ENCODE data around the gene LXN. TPM values are rescaled to one million over a fixed set of nuclear protein-coding genes. Genes with fewer than 3 reads are reported as not detected.

The LXN gene
- total and polyA plus RNA-seq, 8 donors, result 31.4 to 223 (median 174) TPM

GRCh38 chr3:158666416-158666815 is 6.0 kb downstream of the LXN start:
- Histone ChIP-seq H3K9me3 (no peaks in the 10 kb centered on the region), H3K4me3 (no peak overlapping the region), H3K27me3 (no peaks in the 10 kb centered on the region), H3K4me1 (peaks cover 3 to 15% of the 10 kb centered on the region in 2 donors), H3K36me3 (peaks cover 0 to 79% of the 10 kb centered on the region in 2 donors), H3K27ac (peak overlapping the region in 1 of 2 donors; percentile 13)
- intact Hi-C loops (cut with DNase I), result loop anchor here in 1 of 2 donors (10.0 kb wide), 1 partner anchor 48 kb away; no protein-coding TSS in a partner anchor
- TF ChIP-seq CTCF (IDR thresholded peaks at IDR 0.05), result no peak
- DNase-seq, result no peak
- ATAC-seq, result no peak

GRCh38 chr3:158663832-158664231 is 8.6 kb downstream of the LXN start:
- intact Hi-C loops (cut with DNase I), result loop anchor here in 1 of 2 donors (10.0 kb wide), 1 partner anchor 51 kb away; no protein-coding TSS in a partner anchor
- ATAC-seq (no peak), DNase-seq (no peak)
- H3K36me3 ChIP-seq, result peaks cover 0 to 94% of the 10 kb centered on the region in 2 donors
- H3K9me3 ChIP-seq, result no peaks in the 10 kb centered on the region
- H3K27ac ChIP-seq, result no peak overlapping the region
- no peaks in the 10 kb centered on the region for H3K27me3 ChIP-seq
- H3K4me1 ChIP-seq, result peaks cover 3 to 12% of the 10 kb centered on the region in 2 donors
- H3K4me3 ChIP-seq, result no peak overlapping the region
- no peak for TF ChIP-seq CTCF (IDR thresholded peaks at IDR 0.05)

DNA sequence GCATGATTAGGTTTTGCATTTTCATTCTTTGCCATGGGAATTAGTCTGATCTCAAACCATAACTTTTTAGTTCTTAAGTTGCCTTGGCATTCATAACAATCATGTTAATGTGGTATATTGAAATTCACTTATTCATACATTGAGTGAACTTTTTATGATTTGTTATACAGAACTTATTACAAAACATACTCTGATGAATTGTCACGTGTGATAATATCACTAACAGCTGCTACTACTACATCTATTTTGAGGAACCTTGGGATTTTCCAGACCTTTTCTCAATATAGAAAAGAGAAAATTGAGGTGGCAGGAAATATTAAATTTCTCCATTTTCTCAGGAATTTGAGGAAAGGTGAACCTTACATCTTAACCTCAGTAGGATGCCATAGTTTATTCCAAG is 9.2 kb downstream of the LXN start:
- Histone ChIP-seq H3K4me1 (peaks cover 3 to 8% of the 10 kb centered on the region in 2 donors), H3K27me3 (no peaks in the 10 kb centered on the region), H3K9me3 (no peaks in the 10 kb centered on the region), H3K27ac (no peak overlapping the region), H3K36me3 (peaks cover 0 to 92% of the 10 kb centered on the region in 2 donors), H3K4me3 (no peak overlapping the region)
- no peak for TF ChIP-seq CTCF (IDR thresholded peaks at IDR 0.05)
- peak in 1 of 4 donors; percentile 24 for DNase-seq
- no peak for ATAC-seq
- intact Hi-C loops (cut with DNase I), result loop anchor here in 1 of 2 donors (10.0 kb wide), 1 partner anchor 52 kb away; no protein-coding TSS in a partner anchor

DNA sequence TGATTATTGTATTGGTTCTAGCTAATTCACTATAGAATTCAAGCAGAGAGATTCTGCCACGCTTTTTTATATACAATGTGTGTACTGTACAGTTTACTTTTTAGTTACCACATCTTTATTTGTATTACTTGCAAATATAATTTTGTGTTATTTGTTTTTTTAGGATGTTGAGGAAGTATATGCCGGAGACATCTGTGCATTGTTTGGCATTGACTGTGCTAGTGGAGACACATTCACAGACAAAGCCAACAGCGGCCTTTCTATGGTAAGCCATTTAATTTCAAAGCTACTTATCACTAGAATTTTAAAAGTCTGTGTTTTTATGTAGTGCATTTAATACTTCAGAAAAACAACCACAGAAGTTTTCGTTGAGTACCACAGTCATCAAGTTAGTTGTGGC is 11.7 kb downstream of the LXN start:
- peaks cover 0 to 81% of the 10 kb centered on the region in 2 donors for H3K36me3 ChIP-seq
- peak overlapping the region in 1 of 2 donors; percentile 37 for H3K27ac ChIP-seq
- intact Hi-C loops (cut with DNase I), result loop anchor here in 1 of 2 donors (10.0 kb wide), 1 partner anchor 54 kb away; no protein-coding TSS in a partner anchor
- H3K9me3 ChIP-seq, result no peaks in the 10 kb centered on the region
- DNase-seq, result no peak
- no peak overlapping the region for H3K4me3 ChIP-seq
- H3K4me1 ChIP-seq, result peaks cover 0 to 8% of the 10 kb centered on the region in 2 donors
- ATAC-seq, result no peak
- TF ChIP-seq CTCF (IDR thresholded peaks at IDR 0.05), result no peak
- H3K27me3 ChIP-seq, result no peaks in the 10 kb centered on the region

GRCh38 chr3:158659454-158660237 is 12.8 kb downstream of the LXN start:
- peaks cover 0 to 8% of the 10 kb centered on the region in 2 donors for H3K4me1 ChIP-seq
- intact Hi-C loops (cut with DNase I), result loop anchor here in 1 of 2 donors (10.0 kb wide), 1 partner anchor 55 kb away; no protein-coding TSS in a partner anchor
- no peaks in the 10 kb centered on the region for H3K9me3 ChIP-seq
- ATAC-seq, result peak; percentile 89
- peak; percentile 59 to 63 for TF ChIP-seq CTCF (IDR thresholded peaks at IDR 0.05)
- H3K27ac ChIP-seq, result peak overlapping the region; percentile 22 to 48
- H3K36me3 ChIP-seq, result peaks cover 0 to 81% of the 10 kb centered on the region in 2 donors
- no peaks in the 10 kb centered on the region for H3K27me3 ChIP-seq
- DNase-seq, result peak in 3 of 4 donors; percentile 40 to 77 (median 40)
- H3K4me3 ChIP-seq, result no peak overlapping the region
